ENCODE measurements around the gene GRIA1. TPM values are rescaled to one million over a fixed set of nuclear protein-coding genes. Genes with fewer than 3 reads are reported as not detected.
A peak's percentile ranks its signal among the peaks of the same experiment; 100 is the strongest.

The GRIA1 gene
- total and polyA plus RNA-seq, 2 of the 4 experiments (the other 2 are of a cell fraction), result 0.48 to 1.3 TPM

- no peaks in the 10 kb centered on the region for H3K9me3 ChIP-seq (ENCODE audit: control insufficient read depth, insufficient read depth, low read length)
- TF ChIP-seq RAD21 (IDR thresholded peaks at IDR 0.05; ENCODE audit: low read length) (peak; percentile 25), CEBPB (IDR thresholded peaks at IDR 0.05; ENCODE audit: low read depth, low read length) (no peak), BHLHE40 (IDR thresholded peaks at IDR 0.05; ENCODE audit: low read depth, low read length) (no peak), MAFK (IDR thresholded peaks at IDR 0.05; ENCODE audit: low read depth, low read length) (no peak), RCOR1 (IDR thresholded peaks at IDR 0.05; ENCODE audit: insufficient replicate concordance, low read length) (no peak), CTCF (conservative IDR thresholded peaks at IDR 0.05; ENCODE audit: low read depth, low read length) (peak; percentile 31; the same call in 1 of the 2 replicates), CHD1 (IDR thresholded peaks at IDR 0.05; ENCODE audit: low read depth, low read length) (no peak), NFE2L2 (IDR thresholded peaks at IDR 0.05; ENCODE audit: low read depth, low read length) (no peak), ELK1 (IDR thresholded peaks at IDR 0.05; ENCODE audit: borderline replicate concordance, low read depth, low read length) (no peak), SMC3 (IDR thresholded peaks at IDR 0.05; ENCODE audit: low read depth, low read length) (0 out of 2 replicates have a peak, but pooled peaks have one; percentile 4), USF2 (IDR thresholded peaks at IDR 0.05; ENCODE audit: low read depth, low read length) (no peak), MXI1 (IDR thresholded peaks at IDR 0.05; ENCODE audit: borderline replicate concordance, low read depth, low read length) (no peak)
- DNase-seq (no peak), ATAC-seq (ENCODE audit: low read depth) (peak; percentile 49)
- H2BK120ac ChIP-seq (ENCODE audit: low read depth, low read length), result no peak overlapping the region
- no peak overlapping the region for H3K4me2 ChIP-seq (ENCODE audit: low read depth, low read length)
- H3K36me3 ChIP-seq (ENCODE audit: control insufficient read depth, insufficient read depth, low read length), result no peaks in the 10 kb centered on the region
- no peak overlapping the region for H2AK9ac ChIP-seq (replicated peaks; ENCODE audit: low read depth, low read length, poor library complexity)
- WGBS, 2 experiments (ENCODE audit: extremely low coverage in 2 of 2, insufficient read length in 1 of 2), result no CpG with 5 or more reads among the region's 4 CpGs
- no peak overlapping the region for H3K27ac ChIP-seq (ENCODE audit: insufficient read depth, low read length)
- H2AFZ ChIP-seq (replicated peaks; ENCODE audit: low read length, poor library complexity), result no peak overlapping the region
- H3K79me1 ChIP-seq (ENCODE audit: low read depth in 1 of 2, low read length in 2 of 2), result no peaks in the 10 kb centered on the region
- H3K4me3 ChIP-seq (ENCODE audit: insufficient read depth, low read depth, low read length), result no peak overlapping the region
- H4K8ac ChIP-seq (ENCODE audit: low read depth in 2 of 2, low read length in 2 of 2), result no peak overlapping the region
- H3K9ac ChIP-seq (ENCODE audit: low read depth, low read length), result no peak overlapping the region
- H3K18ac ChIP-seq (ENCODE audit: low read depth, low read length), result no peak overlapping the region
- H2AK5ac ChIP-seq (ENCODE audit: low read depth, low read length), result no peak overlapping the region
- no peak overlapping the region for H2BK15ac ChIP-seq (ENCODE audit: low read depth, low read length)
- ChIA-PET POLR2A (ENCODE audit: unreplicated experiment) (no interaction called here), CTCF (interaction anchor here (1.7 kb wide), 1 partner anchor 138 kb away, joined by 10 read pairs; no protein-coding TSS in a partner anchor)
- intact Hi-C loops (cut with micrococcal nuclease) (loop anchor here (1.0 kb wide), 1 partner anchor 138 kb away; no protein-coding TSS in a partner anchor), dilution Hi-C loops (cut with HindIII; ENCODE audit: low sequenced_read_pairs, unreplicated experiment) (no loop called here), in situ Hi-C loops (cut with MboI; ENCODE audit: low sequenced_read_pairs) (no loop called here)
- H4K5ac ChIP-seq (ENCODE audit: low read depth, low read length), result no peak overlapping the region
- no peaks in the 10 kb centered on the region for H4K20me1 ChIP-seq (ENCODE audit: insufficient read depth, low read length)
- no peak overlapping the region for H3K14ac ChIP-seq (replicated peaks; ENCODE audit: low read depth, low read length)
- H4K91ac ChIP-seq (ENCODE audit: insufficient read depth, low read depth, low read length), result no peak overlapping the region; the same call in 1 of the 2 replicates
- no TSS peak for BruUV-seq (replicated peaks)
- H2BK5ac ChIP-seq (ENCODE audit: low read depth, low read length, poor library complexity, severe bottlenecking), result no peak overlapping the region
- no peaks in the 10 kb centered on the region for H3K9me1 ChIP-seq (ENCODE audit: insufficient read depth, low read length)
- H2BK20ac ChIP-seq (ENCODE audit: low read depth, low read length), result no peak overlapping the region
- no peaks in the 10 kb centered on the region for H3K4me1 ChIP-seq (ENCODE audit: control insufficient read depth, insufficient read depth, low read length)
- H3K56ac ChIP-seq (ENCODE audit: extremely low read depth, insufficient read depth, low read length), result no peak overlapping the region
- no peaks in the 10 kb centered on the region for H3K27me3 ChIP-seq (ENCODE audit: control insufficient read depth, insufficient read depth, low read length)
- no peak overlapping the region for H3K23ac ChIP-seq (ENCODE audit: low read depth, low read length)
- no peak overlapping the region for H3K4ac ChIP-seq (ENCODE audit: low read depth, low read length)
Measured at GRCh38 chr5:153827397-153827796, 336.9 kb downstream of the GRIA1 start.
